ENCODE measurements around the gene STXBP6.
"Not testable (repeated sequence)": the region's sequence is repeated elsewhere in the genome, so short reads cannot be mapped to it uniquely, and the experiment has no call there.

The STXBP6 gene

GRCh38 chr14:24817212-24818057 lies 232.5 kb downstream of the STXBP6 start:
- DNase-seq: no peak

DNA sequence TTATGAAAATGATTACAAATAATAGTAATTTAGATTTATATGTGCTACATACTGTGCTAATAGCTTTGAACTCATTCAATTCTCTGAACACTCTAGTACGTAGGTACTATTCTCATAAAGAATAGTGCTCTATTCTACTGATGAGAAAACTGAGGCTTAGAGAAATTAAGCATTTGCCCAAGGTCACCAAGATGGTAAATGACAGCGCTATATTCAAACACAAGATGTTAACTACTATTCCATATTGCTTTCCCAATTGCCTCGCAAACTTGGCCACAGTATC lies 233.1 kb downstream of the STXBP6 start:
- no peak for DNase-seq

DNA sequence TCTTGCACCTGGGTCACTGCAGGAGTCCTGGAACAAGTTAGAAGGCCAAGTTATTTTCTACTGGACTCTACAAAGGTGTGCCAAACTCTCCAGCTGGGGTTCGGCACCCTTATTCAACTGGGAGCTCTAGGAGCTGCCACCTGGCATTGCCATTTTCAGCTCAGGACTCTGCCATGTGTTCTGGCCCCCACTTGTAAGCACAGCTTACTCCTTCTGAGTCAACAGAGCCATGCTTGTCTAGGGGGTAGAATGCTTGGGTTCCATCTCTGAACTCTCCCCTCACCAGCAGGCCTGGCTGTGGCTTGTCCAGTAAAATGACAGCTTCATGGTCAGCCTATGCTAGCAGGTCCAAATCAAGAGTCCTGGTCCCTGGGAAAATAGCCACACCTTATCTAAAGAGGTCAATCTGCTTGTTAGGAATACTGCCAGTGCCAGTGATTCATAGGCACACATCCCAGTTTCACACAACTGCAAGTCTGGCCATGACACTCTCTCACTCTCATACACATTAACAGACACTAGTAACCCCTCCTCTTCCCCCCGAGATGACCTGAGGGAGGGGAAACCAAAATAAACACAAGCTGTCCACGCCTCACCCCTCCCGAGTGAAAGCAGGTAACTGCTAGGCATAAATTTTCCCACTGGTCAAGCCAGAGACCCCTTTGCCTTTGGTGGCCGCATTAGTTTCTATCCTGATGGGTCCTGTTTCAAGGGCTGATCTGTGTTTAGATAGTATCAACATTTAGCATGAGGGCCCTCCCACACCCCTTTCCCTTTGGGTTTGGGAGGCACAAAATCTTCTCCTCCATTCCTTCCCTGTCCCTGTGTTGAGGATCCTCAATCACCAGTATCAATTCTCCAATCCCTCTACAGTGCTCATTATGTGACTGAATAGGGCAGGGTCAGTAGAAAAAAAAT lies 233.7 kb downstream of the STXBP6 start:
- DNase-seq: no peak

- DNase-seq: no peak
Measured at GRCh38 chr14:24815543-24815942, 234.4 kb downstream of the STXBP6 start.

- no peak for DNase-seq
Measured at GRCh38 chr14:24814944-24815343, 235.0 kb downstream of the STXBP6 start.

- no peak for DNase-seq
Measured at GRCh38 chr14:24814346-24814745, 235.6 kb downstream of the STXBP6 start.

DNA sequence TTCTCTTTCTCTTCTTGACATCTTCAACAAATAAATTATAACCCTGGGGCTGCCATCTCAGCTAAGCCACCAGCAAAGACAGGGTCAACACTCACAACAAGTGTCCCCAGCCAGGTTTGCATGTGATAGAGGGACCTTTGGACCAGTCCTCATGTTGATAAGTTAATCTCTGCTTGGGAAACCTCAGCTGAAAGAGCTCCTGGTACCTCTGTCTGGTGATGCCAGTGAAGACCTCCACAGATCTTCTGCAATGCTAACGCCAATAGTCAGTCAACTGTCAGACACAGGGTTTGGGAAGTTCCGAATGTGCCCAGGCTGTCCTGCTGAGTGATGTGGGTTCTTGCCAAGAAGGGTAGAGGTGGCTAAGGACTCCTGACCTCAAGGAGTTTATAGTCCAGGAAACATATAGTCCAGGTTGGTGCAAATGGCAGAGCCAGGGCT lies 236.1 kb downstream of the STXBP6 start:
- no peak for DNase-seq

- no peak for DNase-seq
Measured at GRCh38 chr14:24813089-24813815, 236.7 kb downstream of the STXBP6 start.

- no peak for DNase-seq
Measured at GRCh38 chr14:24809135-24809534, 240.8 kb downstream of the STXBP6 start.

DNA sequence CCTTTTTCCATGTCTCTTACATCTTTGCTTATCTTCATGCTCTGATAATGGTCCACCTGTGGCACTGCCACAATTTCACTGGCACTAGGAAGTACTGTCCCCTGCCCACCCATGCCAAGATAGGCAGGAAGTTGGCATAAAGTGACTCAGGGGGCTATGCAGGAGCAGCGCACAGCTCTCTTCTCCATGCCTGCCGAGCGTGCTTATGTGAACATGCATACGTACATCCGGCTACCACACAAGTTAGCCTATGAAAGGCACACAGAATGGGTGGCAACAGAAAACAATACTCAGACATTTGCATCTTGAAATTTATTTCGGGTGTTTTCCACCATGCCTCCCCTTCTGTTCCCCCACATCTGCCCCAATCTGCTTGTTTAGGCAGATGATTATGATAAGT lies 241.5 kb downstream of the STXBP6 start:
- no peak for DNase-seq

GRCh38 chr14:24806061-24806678 lies 243.8 kb downstream of the STXBP6 start:
- DNase-seq: peak; percentile 12

- DNase-seq: no peak
Measured at GRCh38 chr14:24804552-24805212, 245.3 kb downstream of the STXBP6 start.

GRCh38 chr14:24803933-24804494 lies 245.9 kb downstream of the STXBP6 start:
- no peak for DNase-seq

GRCh38 chr14:24803426-24803825 lies 246.5 kb downstream of the STXBP6 start:
- not testable (repeated sequence) for DNase-seq

- no peak for DNase-seq
Measured at GRCh38 chr14:24802236-24802635, 247.7 kb downstream of the STXBP6 start.

- no peak for DNase-seq
Measured at GRCh38 chr14:24801024-24801423, 248.9 kb downstream of the STXBP6 start.

DNA sequence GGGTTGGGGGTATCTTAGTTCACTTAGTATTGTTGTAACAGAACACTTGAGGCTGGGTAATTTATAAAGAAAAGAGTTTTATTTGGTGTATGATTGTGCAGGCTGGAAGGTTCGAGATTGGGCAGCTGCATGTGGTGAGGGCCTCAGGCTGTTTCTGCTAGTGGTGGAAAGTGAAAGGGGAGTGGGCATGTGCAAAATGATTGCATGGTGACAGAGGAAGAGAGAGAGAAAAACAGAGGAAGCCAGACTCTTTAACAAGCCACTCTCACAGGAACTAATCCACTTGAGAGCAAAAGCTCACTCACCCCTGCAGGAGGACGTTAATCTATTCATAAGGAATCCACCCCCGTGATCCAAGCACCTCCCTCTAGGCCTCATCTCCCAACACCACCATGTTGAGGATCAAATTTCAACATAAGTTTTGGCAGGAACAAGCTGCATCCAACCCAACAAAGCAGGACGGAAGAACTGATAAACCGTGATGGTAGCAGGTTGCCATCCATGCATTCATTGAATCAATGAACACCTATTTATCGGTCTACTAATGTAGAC lies 251.0 kb downstream of the STXBP6 start:
- peak; percentile 2 for DNase-seq

DNA sequence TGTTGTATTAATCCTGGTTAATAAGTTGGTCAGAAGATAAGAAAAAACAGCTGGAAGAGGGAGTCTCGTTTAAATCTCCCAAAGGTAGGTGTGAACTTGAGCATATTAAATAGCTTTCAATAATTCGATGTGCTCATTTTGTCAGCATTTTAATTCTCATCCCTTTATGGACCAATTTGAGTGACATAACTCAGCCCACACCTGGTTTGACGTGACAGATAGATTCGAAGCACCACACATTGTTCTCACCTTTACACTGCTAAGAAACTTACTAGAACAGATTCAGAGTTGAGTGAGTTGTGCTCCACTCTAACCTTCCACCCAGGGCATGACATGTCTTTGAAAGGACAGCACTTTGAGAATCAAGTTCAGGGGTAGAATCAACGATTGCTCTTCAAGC lies 254.5 kb downstream of the STXBP6 start:
- no peak for DNase-seq

DNA sequence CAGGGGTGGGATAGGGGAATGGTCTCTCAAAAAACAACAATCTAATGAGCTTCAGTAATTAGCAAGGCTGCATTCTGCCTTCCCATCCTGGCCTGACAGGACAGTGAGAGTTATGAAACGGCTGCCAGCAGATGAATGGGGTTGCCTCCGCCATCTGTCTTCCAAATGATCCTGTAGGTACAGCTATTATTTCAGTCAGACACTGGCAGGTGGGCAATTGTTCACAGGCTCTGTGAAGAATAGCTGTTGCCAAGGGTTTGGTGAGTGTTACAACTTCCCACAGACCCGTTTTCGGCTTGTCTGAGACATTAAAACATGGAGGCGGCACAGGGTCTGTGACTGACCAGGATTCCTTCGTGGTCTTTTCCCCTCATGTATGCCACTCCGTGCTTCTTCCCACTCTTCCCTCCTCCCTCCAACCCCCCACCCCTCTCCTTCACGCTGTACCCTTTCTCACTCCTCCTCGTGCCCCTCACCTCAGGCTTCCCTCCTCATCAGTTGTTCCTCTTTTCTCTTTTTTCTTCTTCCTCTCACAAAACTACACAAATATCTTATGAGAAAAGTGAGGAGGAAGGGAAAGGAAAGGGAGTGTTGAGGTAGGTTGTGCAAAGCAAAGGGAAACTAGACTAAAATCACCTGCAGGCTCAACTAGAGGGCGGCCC lies 255.2 kb downstream of the STXBP6 start:
- no peak for DNase-seq

GRCh38 chr14:24790196-24790595 lies 259.8 kb downstream of the STXBP6 start:
- DNase-seq: no peak

GRCh38 chr14:24789378-24789884 lies 260.5 kb downstream of the STXBP6 start:
- no peak for DNase-seq

Data from CD4-positive, alpha-beta T cell treated with Interleukin-17A for 1 hour (primary cell).